H1 (cell line): ENCODE measurements around the gene HMGB1. TPM values are rescaled to one million over a fixed set of nuclear protein-coding genes. Genes with fewer than 3 reads are reported as not detected.

Experiments used
- ASH2L ChIP-seq: fragments of 200-600, 300-600 bp; sonication (generic); IDR thresholded peaks from one replicate; pipeline ENCODE4 v1.7.1; 2017; ENCODE audit warnings: low read length
- ATF3 ChIP-seq: IDR thresholded peaks from 2 replicates; pipeline ENCODE4 v1.6.1; 2011; ENCODE audit warnings: low read depth, mild to moderate bottlenecking, low read length; ENCODE audit not compliant: insufficient read depth
- CHD1 ChIP-seq: IDR thresholded peaks from 2 replicates; pipeline ENCODE4 v1.6.1; 2012; ENCODE audit warnings: low read depth, low read length, improper control_type of control experiment
- CHD2 ChIP-seq: IDR thresholded peaks from 2 replicates; pipeline ENCODE4 v1.6.1; 2012; ENCODE audit warnings: low read length, improper control_type of control experiment
- CREB1 ChIP-seq: IDR thresholded peaks from 2 replicates; pipeline ENCODE4 v1.6.1; 2012; ENCODE audit warnings: inconsistent platforms
- CTCF ChIP-seq, 3 experiments: IDR thresholded peaks; 1 replicate in 2 of 3; 2 replicates in 1 of 3; pipeline versions ENCODE4 v1.5.1 to v1.6.1; 2011; ENCODE audit warnings: low read length in 3 of 3, mild to moderate bottlenecking in 3 of 3, inconsistent platforms in 2 of 3, low read depth in 1 of 3, moderate library complexity in 1 of 3; ENCODE audit not compliant: insufficient read depth in 1 of 3; ENCODE audit errors: control extremely low read depth in 1 of 3
- FOSL1 ChIP-seq: IDR thresholded peaks from 2 replicates; pipeline ENCODE4 v1.6.1; 2011; ENCODE audit warnings: mild to moderate bottlenecking, low read depth, low read length, moderate library complexity; ENCODE audit not compliant: insufficient read depth
- GABPA ChIP-seq: IDR thresholded peaks from 2 replicates; pipeline ENCODE4 v1.6.1; 2011; ENCODE audit warnings: mild to moderate bottlenecking, low read length, moderate library complexity, borderline replicate concordance; ENCODE audit not compliant: insufficient read depth
- JUN ChIP-seq: IDR thresholded peaks from 2 replicates; pipeline ENCODE4 v1.6.1; 2011; ENCODE audit warnings: low read depth, mild to moderate bottlenecking, improper control_type of control experiment, low read length
- KDM4A ChIP-seq: IDR thresholded peaks from one replicate; pipeline ENCODE4 v1.7.1; 2012; ENCODE audit warnings: low read depth, mild to moderate bottlenecking, moderate library complexity, low read length, inconsistent platforms; ENCODE audit not compliant: severe bottlenecking
- PHF8 ChIP-seq: fragments of 200-600 bp; sonication (generic); conservative IDR thresholded peaks from 2 replicates; pipeline ENCODE4 v1.7.1; 2012; ENCODE audit warnings: low read depth, mild to moderate bottlenecking, inconsistent platforms, low read length, moderate library complexity
- RBBP5 ChIP-seq: IDR thresholded peaks from 2 replicates; pipeline ENCODE4 v1.7.1; 2012; ENCODE audit warnings: low read depth, mild to moderate bottlenecking, inconsistent platforms, low read length, moderate library complexity, borderline replicate concordance
- RNF2 ChIP-seq: fragments of 200-900, 300-1000 bp; sonication (generic); IDR thresholded peaks from 2 replicates; pipeline ENCODE4 v1.7.1; 2016; ENCODE audit warnings: borderline replicate concordance, low read depth, mild to moderate bottlenecking, antibody characterized with exemption, low read length; ENCODE audit not compliant: poor library complexity, severe bottlenecking; ENCODE audit errors: missing control alignments
- SIX5 ChIP-seq: IDR thresholded peaks from 2 replicates; pipeline ENCODE4 v1.6.1; 2011; ENCODE audit warnings: mild to moderate bottlenecking, low read depth, low read length
- SP2 ChIP-seq: IDR thresholded peaks from 2 replicates; pipeline ENCODE4 v1.6.1; 2012; ENCODE audit warnings: mild to moderate bottlenecking, low read length, inconsistent platforms
- SUZ12 ChIP-seq: fragments of 200-600 bp; sonication (generic); IDR thresholded peaks from 2 replicates; pipeline ENCODE4 v1.6.1; 2012; ENCODE audit warnings: mild to moderate bottlenecking, inconsistent platforms, low read length, moderate library complexity, mixed read lengths
- TAF1 ChIP-seq: IDR thresholded peaks from 2 replicates; pipeline ENCODE4 v1.6.1; 2011; ENCODE audit warnings: mild to moderate bottlenecking, low read depth, low read length
- TEAD4 ChIP-seq: IDR thresholded peaks from 2 replicates; pipeline ENCODE4 v1.6.1; 2012; ENCODE audit warnings: low read depth, low read length, inconsistent platforms, mixed read lengths
- USF2 ChIP-seq: IDR thresholded peaks from 2 replicates; pipeline ENCODE4 v1.6.1; 2011; ENCODE audit warnings: low read length, improper control_type of control experiment
- YY1 ChIP-seq: IDR thresholded peaks from 2 replicates; pipeline ENCODE4 v1.6.1; 2011; ENCODE audit warnings: low read depth, mild to moderate bottlenecking, low read length
- polyA plus RNA-seq, 7 experiments: library from polyadenylated mRNA; depleted of rRNA in 3 of 7; stranded (reverse) in 5 of 7; unstranded in 2 of 7; fragments of >200 nt in 5 of 7; fragments of 200-250 nt in 2 of 7; gene quantifications; 1 replicate in 5 of 7; 2 replicates in 1 of 7; 4 replicates in 1 of 7; pipeline versions ENCODE4 v1.2.1 to v1.2.3, GENCODE V29; 2011 to 2013; ENCODE audit warnings: missing spikeins in 2 of 7, mixed read lengths in 2 of 7
- total RNA-seq: library from RNA; stranded (reverse); fragmentation: NEBNext Ultra II Directional; extraction: Animal tissue kit (Norgen Biotek cat#: 25700); gene quantifications from 2 replicates; pipeline ENCODE4 v1.2.1, GENCODE V29; 2021

Gene HMGB1
- total and polyA plus RNA-seq, 2 of the 8 experiments (the other 6 are each of a cell fraction or from before 2014, with no cell fraction given): 123 to 776 TPM

- no peak for TF ChIP-seq SUZ12
- no peak for TF ChIP-seq ASH2L
- TF ChIP-seq CHD2: no peak
- no peak for TF ChIP-seq CTCF (IDR thresholded peaks at IDR 0.05; ENCODE audit: control extremely low read depth in 1 of 3, insufficient read depth in 1 of 3, low read depth in 1 of 3, low read length in 3 of 3)
- no peak for TF ChIP-seq SIX5
- no peak for TF ChIP-seq CHD1
- no peak for TF ChIP-seq ATF3
- no peak for TF ChIP-seq FOSL1
- no peak for TF ChIP-seq PHF8
- TF ChIP-seq KDM4A: no peak
- peak; percentile 44; the same call in 1 of the 2 replicates for TF ChIP-seq TAF1
- TF ChIP-seq CREB1: no peak
- no peak for TF ChIP-seq SP2
- TF ChIP-seq JUN: no peak
- no peak for TF ChIP-seq GABPA
- peak; percentile 60; the same call in 1 of the 2 replicates for TF ChIP-seq RBBP5
- TF ChIP-seq RNF2: no peak
- no peak for TF ChIP-seq USF2
- TF ChIP-seq TEAD4: peak; percentile 74; the same call in 1 of the 2 replicates
- TF ChIP-seq YY1: peak; percentile 40; the same call in 1 of the 2 replicates
Observed at GRCh38 chr13:30477346-30478195, 11.8 kb upstream of the HMGB1 start (continued).
